HUES6 (cell line): ENCODE measurements around the gene DOCK1.

ENCODE experiments used
- H3K27ac ChIP-seq: 2 replicates; pipeline ENCODE4 v1.7.0; 2013; ENCODE audit warnings: low read depth, mild to moderate bottlenecking, low read length, inconsistent platforms
- H3K27me3 ChIP-seq: 2 replicates; pipeline ENCODE4 v1.6.1; 2013; ENCODE audit warnings: low read length; ENCODE audit not compliant: control insufficient read depth, insufficient read depth
- H3K36me3 ChIP-seq: 2 replicates; pipeline ENCODE4 v1.6.1; 2013; ENCODE audit warnings: low read length; ENCODE audit not compliant: control insufficient read depth, insufficient read depth
- H3K4me1 ChIP-seq: 2 replicates; pipeline ENCODE4 v1.6.1; 2013; ENCODE audit warnings: low read length; ENCODE audit not compliant: control insufficient read depth, insufficient read depth
- H3K4me3 ChIP-seq: 2 replicates; pipeline ENCODE4 v1.5.1; 2013; ENCODE audit warnings: low read depth, low read length
- H3K9ac ChIP-seq: one replicate; pipeline ENCODE4 v1.6.1; 2013; ENCODE audit warnings: mild to moderate bottlenecking, low read length
- H3K9me3 ChIP-seq: 2 replicates; pipeline ENCODE4 v1.6.1; 2013; ENCODE audit warnings: low read depth, low read length; ENCODE audit not compliant: control insufficient read depth, insufficient read depth

DOCK1 gene

DNA sequence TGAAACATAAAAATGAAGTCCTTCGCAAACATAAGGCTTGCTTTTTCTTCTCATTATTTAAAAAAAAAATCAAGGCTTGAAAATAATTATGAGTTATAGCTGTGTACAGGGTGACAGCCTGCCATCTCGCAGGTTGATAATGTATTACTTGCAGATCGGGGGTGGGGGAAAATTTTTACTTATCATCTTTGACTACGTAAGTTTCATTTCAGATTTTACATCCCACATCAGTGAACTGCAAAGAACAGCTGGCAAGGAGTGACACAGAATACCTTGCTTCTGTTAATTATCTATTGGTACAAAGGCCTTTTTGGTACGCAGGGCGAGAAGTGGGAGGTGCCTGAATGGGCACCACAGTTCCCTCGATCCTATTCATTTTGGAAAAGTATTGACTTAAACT, 232.2 kb downstream of the DOCK1 start:
- H3K27me3 ChIP-seq, result no peaks in the 10 kb centered on the region
- H3K9ac ChIP-seq, result no peak overlapping the region
- no peak overlapping the region for H3K4me3 ChIP-seq
- H3K36me3 ChIP-seq, result peaks cover 12% of the 10 kb centered on the region
- H3K27ac ChIP-seq, result no peak overlapping the region
- no peaks in the 10 kb centered on the region for H3K9me3 ChIP-seq
- H3K4me1 ChIP-seq, result no peaks in the 10 kb centered on the region

DNA sequence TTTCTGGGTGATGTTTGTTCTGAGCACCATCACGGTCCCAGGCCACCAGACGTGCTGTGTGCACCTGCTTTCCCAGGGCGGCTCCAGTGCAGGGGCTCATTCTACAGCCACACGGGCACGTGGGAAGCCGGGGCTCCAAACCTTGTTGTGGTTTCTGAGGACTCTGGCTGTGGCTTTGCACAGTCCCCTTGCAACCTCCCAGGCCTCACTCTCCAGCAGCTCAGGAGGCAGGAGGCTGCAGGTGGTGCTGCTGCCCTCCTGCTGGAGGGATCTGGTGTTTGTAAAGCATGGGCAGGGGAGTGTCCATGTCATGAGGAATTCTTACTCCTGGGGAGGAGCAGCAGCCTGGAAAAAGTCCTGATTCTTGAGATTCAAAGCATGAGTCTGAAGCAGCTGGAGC, 236.9 kb downstream of the DOCK1 start:
- no peak overlapping the region for H3K9ac ChIP-seq
- H3K9me3 ChIP-seq, result no peaks in the 10 kb centered on the region
- H3K36me3 ChIP-seq, result peaks cover 9% of the 10 kb centered on the region
- H3K27me3 ChIP-seq, result no peaks in the 10 kb centered on the region
- H3K27ac ChIP-seq, result no peak overlapping the region
- no peak overlapping the region for H3K4me3 ChIP-seq
- no peaks in the 10 kb centered on the region for H3K4me1 ChIP-seq

DNA sequence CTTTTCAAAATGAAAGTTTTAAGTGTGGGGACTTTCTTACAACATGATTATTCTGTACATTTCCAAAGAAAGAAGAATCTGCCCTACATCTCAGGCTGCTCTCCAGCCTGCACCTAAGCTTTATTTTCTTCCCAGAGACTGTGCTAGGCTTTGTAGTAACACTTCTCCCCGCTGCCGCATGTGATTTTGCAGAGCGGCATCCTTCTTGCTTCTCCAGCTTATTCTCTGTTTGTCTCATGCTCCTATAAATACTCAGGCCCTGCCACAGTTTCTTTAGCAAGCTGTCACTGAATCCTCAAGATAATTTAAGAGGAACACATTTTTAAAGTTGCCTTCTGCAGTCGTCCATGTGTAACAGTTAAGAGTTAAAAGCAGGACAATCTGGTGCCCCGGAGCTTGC, 237.6 kb downstream of the DOCK1 start:
- Histone ChIP-seq H3K27me3 (no peaks in the 10 kb centered on the region), H3K27ac (no peak overlapping the region), H3K4me1 (no peaks in the 10 kb centered on the region), H3K9me3 (no peaks in the 10 kb centered on the region), H3K9ac (no peak overlapping the region), H3K4me3 (no peak overlapping the region), H3K36me3 (peaks cover 9% of the 10 kb centered on the region)

DNA sequence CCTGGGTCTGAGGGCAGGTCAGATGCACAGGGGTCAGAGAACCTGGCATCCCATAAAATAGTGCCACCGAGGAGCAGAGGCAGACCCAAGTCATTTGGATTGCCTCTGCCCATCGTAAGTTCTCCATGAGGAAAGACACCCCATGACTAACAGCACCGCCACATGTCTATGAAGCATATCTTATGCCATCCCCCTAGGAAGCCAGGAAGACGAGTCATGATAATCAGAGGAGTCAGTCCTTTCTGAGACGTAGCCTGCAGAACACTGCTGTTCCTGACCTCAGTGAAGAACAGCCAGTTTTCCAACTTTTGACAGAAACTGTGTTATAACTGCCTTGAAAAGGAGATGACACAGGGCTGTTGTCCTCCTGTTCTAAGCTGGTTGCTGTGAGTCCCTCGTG, 239.9 kb downstream of the DOCK1 start:
- no peaks in the 10 kb centered on the region for H3K27me3 ChIP-seq
- H3K4me3 ChIP-seq, result no peak overlapping the region
- H3K27ac ChIP-seq, result no peak overlapping the region
- H3K9ac ChIP-seq, result no peak overlapping the region
- H3K4me1 ChIP-seq, result peaks cover 21% of the 10 kb centered on the region
- no peaks in the 10 kb centered on the region for H3K9me3 ChIP-seq
- H3K36me3 ChIP-seq, result peaks cover 3% of the 10 kb centered on the region; the same call in 1 of the 2 replicates

DNA sequence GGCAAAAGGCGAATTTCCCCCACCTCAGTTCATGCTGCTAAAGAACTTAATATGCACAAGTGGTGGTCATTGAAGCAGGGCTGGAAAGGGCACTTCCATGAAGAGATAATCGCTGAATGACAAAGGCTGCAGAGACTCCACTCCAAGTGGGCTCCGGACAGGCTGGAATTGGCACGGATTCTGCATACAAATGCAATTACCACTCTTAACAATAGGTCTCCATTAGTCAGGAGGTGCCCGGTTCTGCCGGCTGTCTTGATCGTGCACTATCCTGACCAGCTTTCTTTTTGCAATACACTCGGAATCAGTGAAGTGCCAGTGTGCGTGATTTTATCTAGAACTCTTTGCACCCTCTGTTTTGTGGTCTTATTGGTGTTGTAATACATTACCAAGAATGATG, 241.4 kb downstream of the DOCK1 start:
- Histone ChIP-seq H3K9me3 (no peaks in the 10 kb centered on the region), H3K4me3 (no peak overlapping the region), H3K36me3 (no peaks in the 10 kb centered on the region), H3K27ac (no peak overlapping the region), H3K9ac (no peak overlapping the region), H3K4me1 (peaks cover 24% of the 10 kb centered on the region), H3K27me3 (no peaks in the 10 kb centered on the region)

DNA sequence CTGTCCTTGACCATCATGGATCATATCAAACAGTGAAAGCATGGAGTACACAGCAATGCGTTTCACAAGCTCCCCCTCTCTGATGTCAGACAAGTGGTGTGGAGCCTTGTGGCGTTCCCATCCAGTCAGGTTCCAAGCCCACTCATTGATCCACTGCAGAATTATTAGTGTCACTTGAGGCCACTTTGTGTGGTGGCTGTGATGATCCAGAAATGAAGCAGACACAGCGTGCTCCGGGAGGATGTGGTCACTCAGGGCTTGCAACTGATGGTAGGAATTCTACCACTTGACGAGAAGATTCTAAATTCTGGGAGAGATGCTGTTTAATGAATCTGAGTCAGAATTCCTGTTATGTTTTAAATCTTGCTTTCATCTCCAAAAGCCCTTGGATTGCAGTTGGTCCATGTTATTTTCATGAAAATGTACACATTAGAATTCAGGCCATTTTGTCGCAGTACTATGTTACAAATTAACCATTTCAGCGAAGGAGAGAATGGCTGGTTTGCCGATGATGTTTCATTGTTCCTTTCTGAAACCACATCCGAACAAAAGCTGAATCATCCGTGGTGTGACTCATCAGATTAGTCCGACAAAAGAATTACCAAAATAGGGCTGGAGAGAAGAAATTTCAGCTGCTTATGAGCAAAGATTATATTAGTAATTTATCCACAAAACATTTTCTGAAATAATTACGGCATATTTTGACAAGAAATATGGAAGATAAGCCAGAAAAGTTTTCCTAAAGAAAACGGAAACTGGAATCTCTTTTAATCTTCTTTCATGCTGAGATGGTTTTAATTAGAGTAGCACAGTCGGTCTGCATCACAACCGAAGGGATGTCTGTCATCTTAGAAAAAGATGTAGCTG, 243.1 kb downstream of the DOCK1 start:
- H3K4me3 ChIP-seq, result no peak overlapping the region
- peak overlapping the region; percentile 13; the same call in 1 of the 2 replicates for H3K27ac ChIP-seq
- no peaks in the 10 kb centered on the region for H3K27me3 ChIP-seq
- H3K9me3 ChIP-seq, result no peaks in the 10 kb centered on the region
- H3K4me1 ChIP-seq, result peaks cover 29% of the 10 kb centered on the region
- H3K9ac ChIP-seq, result no peak overlapping the region
- no peaks in the 10 kb centered on the region for H3K36me3 ChIP-seq

DNA sequence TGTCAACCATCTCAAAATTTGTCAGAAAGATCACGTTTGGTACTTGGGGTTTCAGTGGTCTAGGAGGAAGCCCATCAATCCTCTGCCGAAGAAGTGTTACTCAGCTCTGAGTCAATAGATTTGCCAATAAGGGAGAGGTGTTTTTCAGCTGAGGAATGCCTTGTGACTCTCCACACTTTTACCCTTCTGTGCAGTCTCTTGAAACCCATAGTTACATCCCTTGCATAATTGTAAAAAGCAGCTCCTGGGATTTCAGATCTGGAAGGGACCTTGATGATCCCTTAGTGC, 243.6 kb downstream of the DOCK1 start:
- Histone ChIP-seq H3K9ac (peak overlapping the region; percentile 11), H3K27me3 (no peaks in the 10 kb centered on the region), H3K9me3 (no peaks in the 10 kb centered on the region), H3K36me3 (no peaks in the 10 kb centered on the region), H3K4me3 (no peak overlapping the region), H3K4me1 (peaks cover 29% of the 10 kb centered on the region), H3K27ac (peak overlapping the region; percentile 13; the same call in 1 of the 2 replicates)

DNA sequence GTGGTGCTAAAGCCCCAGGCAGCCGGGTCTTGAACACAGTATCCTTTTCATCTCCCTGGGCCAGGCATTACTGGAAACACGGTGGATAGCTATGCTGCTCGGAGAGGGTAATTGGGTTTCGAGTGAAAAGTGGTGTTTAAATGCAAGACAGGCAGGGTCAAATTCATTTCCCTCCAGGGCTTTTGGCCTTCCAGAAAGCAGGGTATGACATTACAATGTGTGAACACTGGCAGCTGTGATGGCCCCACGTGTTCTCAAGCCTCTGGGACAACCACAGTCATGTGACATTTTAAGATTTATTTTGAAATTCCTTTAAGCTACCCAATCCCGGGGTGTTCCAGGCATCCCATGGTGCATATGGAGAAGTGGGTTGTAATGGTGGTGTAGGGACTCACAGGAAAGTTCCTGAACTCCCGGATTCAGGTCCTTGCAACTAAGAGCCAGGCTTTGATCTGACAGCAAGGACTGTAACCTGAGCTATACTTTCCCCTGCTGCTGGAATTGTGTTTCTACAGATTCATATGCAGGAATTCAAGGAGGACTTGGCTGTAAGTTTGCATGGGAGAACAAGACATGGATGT, 244.4 kb downstream of the DOCK1 start:
- no peaks in the 10 kb centered on the region for H3K36me3 ChIP-seq
- H3K27ac ChIP-seq, result no peak overlapping the region
- peaks cover 29% of the 10 kb centered on the region for H3K4me1 ChIP-seq
- no peaks in the 10 kb centered on the region for H3K27me3 ChIP-seq
- no peaks in the 10 kb centered on the region for H3K9me3 ChIP-seq
- no peak overlapping the region for H3K4me3 ChIP-seq
- no peak overlapping the region for H3K9ac ChIP-seq

DNA sequence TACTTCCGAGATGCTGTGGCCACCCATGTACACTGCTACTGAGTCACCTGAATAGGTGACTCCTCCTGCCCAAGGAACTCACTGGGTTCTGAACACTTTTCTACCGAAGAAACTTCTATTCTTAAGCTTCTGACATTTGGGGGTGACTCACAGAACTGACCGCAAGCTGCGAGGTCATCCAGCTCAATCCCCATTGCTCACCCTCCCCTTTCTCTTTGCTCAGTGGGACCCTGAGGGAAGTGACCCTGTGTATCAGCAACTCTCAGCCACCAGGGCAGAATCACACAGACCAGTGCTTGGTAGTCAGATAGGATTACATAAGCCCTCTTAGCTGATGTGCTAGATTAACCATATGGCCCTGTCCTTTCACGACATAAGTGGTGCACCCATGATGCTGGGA, 244.9 kb downstream of the DOCK1 start:
- H3K9me3 ChIP-seq, result no peaks in the 10 kb centered on the region
- no peaks in the 10 kb centered on the region for H3K36me3 ChIP-seq
- H3K27ac ChIP-seq, result no peak overlapping the region
- H3K27me3 ChIP-seq, result no peaks in the 10 kb centered on the region
- H3K4me3 ChIP-seq, result no peak overlapping the region
- H3K4me1 ChIP-seq, result peaks cover 29% of the 10 kb centered on the region
- H3K9ac ChIP-seq, result no peak overlapping the region

DNA sequence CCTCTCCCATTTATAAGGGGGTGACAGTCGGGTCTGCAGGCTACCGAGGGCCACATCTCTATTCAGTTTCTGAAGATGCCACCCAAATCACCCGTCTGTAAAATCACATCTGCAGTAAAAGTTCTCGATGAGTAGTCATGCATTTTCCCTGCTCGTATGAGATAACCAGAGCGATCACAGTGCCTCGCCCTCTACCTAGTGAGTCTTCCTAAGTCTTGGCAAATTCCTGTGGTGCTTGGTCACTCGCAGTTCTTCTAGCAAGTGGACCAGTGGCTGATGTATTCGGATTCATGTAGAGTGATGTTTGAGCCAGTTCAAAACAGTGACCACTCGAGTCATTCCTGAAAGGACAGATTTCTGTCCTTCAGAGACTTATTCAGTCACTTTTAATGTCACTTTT, 246.3 kb downstream of the DOCK1 start:
- Histone ChIP-seq H3K4me3 (no peak overlapping the region), H3K27me3 (no peaks in the 10 kb centered on the region), H3K36me3 (no peaks in the 10 kb centered on the region), H3K4me1 (peaks cover 29% of the 10 kb centered on the region), H3K9me3 (no peaks in the 10 kb centered on the region), H3K9ac (no peak overlapping the region), H3K27ac (no peak overlapping the region)

DNA sequence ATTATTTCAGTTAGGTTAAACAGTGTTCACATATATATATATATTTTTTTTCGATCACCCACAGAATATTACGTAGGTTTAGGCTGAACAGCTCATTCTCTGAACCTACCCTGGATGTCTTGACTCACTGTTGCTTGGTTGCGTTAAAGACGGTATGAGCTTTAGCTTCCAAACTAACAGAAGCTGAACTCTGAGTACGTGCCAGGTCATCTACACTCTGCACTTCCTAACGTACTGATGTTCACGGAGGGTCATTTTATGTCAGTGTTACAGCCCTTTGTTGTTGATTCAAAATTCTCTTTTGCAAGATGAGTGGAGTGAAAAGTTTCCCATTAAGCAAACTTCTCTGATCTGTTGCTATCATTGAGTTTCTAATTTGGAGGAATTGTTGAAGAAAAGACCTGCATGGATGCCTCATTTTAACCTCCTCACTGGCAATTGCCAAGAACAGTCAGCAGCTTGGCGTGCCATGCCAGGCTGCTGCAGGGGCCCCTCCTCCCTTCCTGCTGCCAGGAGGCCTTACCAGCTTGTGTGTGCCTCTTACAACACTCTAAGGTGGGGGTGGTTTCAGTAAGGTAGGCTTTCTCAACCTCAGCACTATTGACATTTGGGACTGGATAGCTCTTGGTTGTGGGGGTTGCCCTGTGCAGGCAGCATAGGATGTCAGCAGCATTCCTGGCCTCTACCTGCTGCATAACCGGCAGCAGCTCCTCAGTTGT, 246.9 kb downstream of the DOCK1 start:
- Histone ChIP-seq H3K4me3 (no peak overlapping the region), H3K9ac (no peak overlapping the region), H3K9me3 (no peaks in the 10 kb centered on the region), H3K27ac (no peak overlapping the region), H3K27me3 (no peaks in the 10 kb centered on the region), H3K4me1 (peaks cover 29% of the 10 kb centered on the region), H3K36me3 (no peaks in the 10 kb centered on the region)
